NT2/D1 (cell line): Measurements from ENCODE around the gene ACOX2.

ENCODE experiments used
- DNase-seq: peaks from one replicate; pipeline ENCODE4 v3.0.0-alpha.2; 2011; ENCODE audit warnings: low read depth, low spot score
- H3K27me3 ChIP-seq: 2 replicates; pipeline ENCODE4 v1.6.0; 2011; ENCODE audit warnings: mild to moderate bottlenecking; ENCODE audit not compliant: insufficient read length, insufficient read depth
- H3K36me3 ChIP-seq: 2 replicates; pipeline ENCODE4 v1.6.1; 2011; ENCODE audit warnings: mild to moderate bottlenecking, low read length, mixed read lengths; ENCODE audit not compliant: insufficient read depth, insufficient read length
- H3K4me1 ChIP-seq: 2 replicates; pipeline ENCODE4 v1.5.1; 2011; ENCODE audit not compliant: insufficient read depth, insufficient read length
- H3K4me3 ChIP-seq: 2 replicates; pipeline ENCODE4 v1.5.1; 2011; ENCODE audit warnings: low read depth; ENCODE audit not compliant: insufficient read length
- H3K9ac ChIP-seq: 2 replicates; pipeline ENCODE4 v1.6.0; 2011; ENCODE audit warnings: low read depth; ENCODE audit not compliant: insufficient read length
- H3K9me3 ChIP-seq: 2 replicates; pipeline ENCODE4 v1.5.1; 2011; ENCODE audit warnings: mild to moderate bottlenecking, low read length; ENCODE audit not compliant: insufficient read depth
- SUZ12 ChIP-seq: IDR thresholded peaks from 2 replicates; pipeline ENCODE4 v1.6.1; 2011; ENCODE audit not compliant: insufficient read length, insufficient read depth; ENCODE audit errors: extremely low read depth
- YY1 ChIP-seq: IDR thresholded peaks from 2 replicates; pipeline ENCODE4 v1.6.1; 2011; ENCODE audit not compliant: insufficient read length, insufficient read depth
- ZNF274 ChIP-seq: IDR thresholded peaks from 2 replicates; pipeline ENCODE4 v1.6.1; 2011; ENCODE audit warnings: mild to moderate bottlenecking, low read depth, low read length

The ACOX2 gene

DNA sequence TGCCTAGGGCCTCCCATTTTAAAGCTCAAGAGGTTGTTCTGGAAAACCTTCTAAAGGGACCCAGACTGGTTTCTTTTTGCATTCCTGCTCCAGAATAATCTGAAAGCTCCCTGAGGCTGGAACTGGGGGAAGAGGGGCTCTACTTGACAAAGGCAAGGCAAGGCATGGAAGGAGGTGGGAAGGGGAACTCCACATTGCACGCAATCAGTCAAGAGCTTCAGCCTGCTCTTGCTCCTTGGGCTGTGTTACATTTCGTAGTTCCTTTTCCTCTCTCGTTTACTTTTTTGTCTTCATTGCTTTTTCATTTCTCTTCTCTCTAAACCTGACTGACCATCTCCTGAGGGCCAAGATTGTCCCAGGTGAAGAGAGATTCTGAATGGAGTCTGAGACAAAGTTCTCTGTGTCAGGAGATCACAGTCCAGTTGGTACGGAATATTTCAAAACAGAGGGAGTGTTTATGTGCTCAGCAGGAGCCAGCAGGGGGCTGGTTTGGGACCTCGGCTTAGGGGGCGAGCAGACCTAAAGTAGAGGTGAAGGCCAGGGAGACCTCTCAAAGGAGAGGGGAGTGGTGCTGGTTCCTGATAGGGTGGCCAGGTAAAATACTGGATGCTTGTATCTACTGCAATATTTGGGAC, 51.1 kb downstream of the ACOX2 start:
- DNase-seq, result no peak
- Histone ChIP-seq H3K9me3 (no peaks in the 10 kb centered on the region), H3K9ac (no peak overlapping the region), H3K27me3 (no peaks in the 10 kb centered on the region), H3K36me3 (no peaks in the 10 kb centered on the region), H3K4me3 (no peak overlapping the region), H3K4me1 (peaks cover 2% of the 10 kb centered on the region)
- TF ChIP-seq SUZ12 (no peak), ZNF274 (no peak), YY1 (no peak)

- TF ChIP-seq SUZ12 (no peak), YY1 (no peak), ZNF274 (no peak)
- Histone ChIP-seq H3K36me3 (no peaks in the 10 kb centered on the region), H3K9me3 (peaks cover 4% of the 10 kb centered on the region; the same call in 1 of the 2 replicates)
Observed at GRCh38 chr3:58484722-58485069, 52.3 kb downstream of the ACOX2 start.

GRCh38 chr3:58484045-58484721, 52.8 kb downstream of the ACOX2 start:
- no peak for TF ChIP-seq ZNF274
- DNase-seq, result no peak

More at GRCh38 chr3:58484722-58485069, 52.3 kb downstream of the ACOX2 start:
- Histone ChIP-seq H3K4me3 (no peak overlapping the region), H3K9ac (no peak overlapping the region), H3K27me3 (no peaks in the 10 kb centered on the region), H3K4me1 (peaks cover 2% of the 10 kb centered on the region)
- DNase-seq, result no peak

DNA sequence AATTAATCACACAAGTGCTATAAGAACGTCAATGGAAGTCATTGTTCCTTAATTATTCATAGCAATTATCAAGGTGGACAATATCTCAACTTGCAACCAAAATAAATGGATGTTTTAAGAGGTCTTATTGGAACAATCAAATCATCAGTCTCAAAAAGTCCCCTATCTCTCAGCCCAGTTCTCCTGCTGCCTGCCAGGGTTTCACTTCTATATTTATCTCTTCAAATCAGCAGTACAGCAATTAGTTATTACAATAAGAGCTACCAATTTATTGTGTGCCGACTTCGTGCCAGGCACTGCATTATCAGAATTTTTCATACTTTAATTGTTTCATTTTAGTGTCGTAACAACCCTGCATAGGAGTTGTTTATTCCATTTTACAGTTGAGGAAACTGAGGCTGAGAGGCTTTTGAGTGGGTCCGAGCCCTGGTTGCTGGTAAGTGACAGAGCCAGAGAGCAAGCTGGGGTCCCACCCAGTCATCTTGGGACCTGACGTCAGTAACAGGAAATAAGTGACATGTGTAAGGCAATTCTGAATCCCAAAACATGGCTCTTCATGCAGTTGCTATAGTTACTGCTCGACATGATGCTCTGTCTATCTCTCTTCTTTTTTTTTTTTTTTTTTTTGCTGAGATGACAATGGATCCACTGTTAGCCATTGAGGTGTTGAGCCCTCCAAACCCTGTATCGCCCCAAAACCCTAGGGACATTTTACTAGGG, 53.9 kb downstream of the ACOX2 start:
- no peak overlapping the region for H3K9ac ChIP-seq
- DNase-seq, result no peak
- TF ChIP-seq ZNF274, result no peak
- no peak for TF ChIP-seq SUZ12
- TF ChIP-seq YY1, result no peak
- H3K4me3 ChIP-seq, result no peak overlapping the region
- H3K9me3 ChIP-seq, result peaks cover 7% of the 10 kb centered on the region; the same call in 1 of the 2 replicates
- peaks cover 2% of the 10 kb centered on the region for H3K4me1 ChIP-seq
- no peaks in the 10 kb centered on the region for H3K27me3 ChIP-seq
- H3K36me3 ChIP-seq, result no peaks in the 10 kb centered on the region

More at GRCh38 chr3:58484045-58484721, 52.8 kb downstream of the ACOX2 start:
- H3K4me3 ChIP-seq, result no peak overlapping the region
- H3K4me1 ChIP-seq, result peaks cover 2% of the 10 kb centered on the region
- no peaks in the 10 kb centered on the region for H3K36me3 ChIP-seq
- H3K9me3 ChIP-seq, result peaks cover 4% of the 10 kb centered on the region; the same call in 1 of the 2 replicates
- no peak overlapping the region for H3K9ac ChIP-seq
- no peaks in the 10 kb centered on the region for H3K27me3 ChIP-seq

GRCh38 chr3:58480309-58480708, 56.7 kb downstream of the ACOX2 start:
- TF ChIP-seq ZNF274, result no peak
- no peak for TF ChIP-seq SUZ12
- no peak for TF ChIP-seq YY1
- Histone ChIP-seq H3K4me1 (no peaks in the 10 kb centered on the region), H3K9me3 (peaks cover 7% of the 10 kb centered on the region; the same call in 1 of the 2 replicates), H3K36me3 (no peaks in the 10 kb centered on the region), H3K4me3 (no peak overlapping the region), H3K27me3 (no peaks in the 10 kb centered on the region), H3K9ac (no peak overlapping the region)
- no peak for DNase-seq

DNA sequence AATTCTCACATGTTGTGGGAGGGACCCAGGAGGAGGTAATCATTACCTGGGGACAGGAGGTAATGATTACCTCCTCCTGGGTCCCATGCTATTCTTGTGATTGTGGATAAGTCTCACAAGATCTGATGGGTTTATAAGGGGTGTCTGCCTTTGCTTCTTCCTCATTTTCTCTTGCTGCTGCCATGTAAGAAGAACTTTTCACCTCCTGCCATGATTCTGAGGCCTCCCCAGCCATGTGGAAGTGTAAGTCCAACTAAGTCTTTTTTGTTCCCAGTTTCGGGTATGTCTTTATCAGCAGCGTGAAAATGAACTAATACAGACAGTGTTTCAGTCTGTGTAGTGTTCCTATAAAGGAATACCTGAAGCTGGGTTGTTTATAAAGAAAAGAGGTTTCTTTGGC, 58.2 kb downstream of the ACOX2 start:
- Histone ChIP-seq H3K27me3 (no peaks in the 10 kb centered on the region), H3K9ac (no peak overlapping the region), H3K36me3 (no peaks in the 10 kb centered on the region), H3K4me1 (no peaks in the 10 kb centered on the region), H3K9me3 (peaks cover 7% of the 10 kb centered on the region; the same call in 1 of the 2 replicates), H3K4me3 (no peak overlapping the region)
- TF ChIP-seq SUZ12 (no peak), ZNF274 (no peak), YY1 (no peak)
- no peak for DNase-seq

DNA sequence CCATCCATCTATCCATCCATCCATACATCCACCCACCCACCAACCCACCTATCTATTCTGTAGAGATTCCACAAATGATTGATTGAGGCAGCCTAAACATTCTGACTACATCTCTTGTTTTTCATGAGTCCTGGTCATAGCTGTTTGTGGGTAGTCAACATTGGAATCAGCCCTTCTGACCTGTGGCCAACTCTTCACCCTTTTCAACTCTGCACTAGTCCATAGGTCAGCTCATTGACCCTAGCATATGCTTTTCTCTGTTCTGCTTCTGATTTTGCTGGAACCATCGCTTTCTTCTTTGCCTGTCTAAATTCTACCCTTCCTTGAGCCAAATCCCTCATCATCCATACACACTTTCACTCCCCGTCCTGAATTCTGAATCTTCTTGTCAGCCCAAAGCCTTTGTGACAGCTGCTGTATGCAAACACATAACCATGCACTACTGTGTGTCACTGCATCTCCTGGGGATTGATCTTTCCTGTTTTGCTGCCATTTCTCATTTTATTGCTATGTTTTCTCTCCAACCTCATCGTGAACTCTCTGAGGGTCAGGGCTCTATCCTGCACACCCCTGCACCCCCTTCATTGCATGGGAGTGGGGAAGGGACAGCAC, 61.9 kb downstream of the ACOX2 start:
- H3K36me3 ChIP-seq, result no peaks in the 10 kb centered on the region
- peaks cover 16% of the 10 kb centered on the region for H3K4me1 ChIP-seq
- no peak for TF ChIP-seq YY1
- no peak for TF ChIP-seq ZNF274
- no peak for TF ChIP-seq SUZ12
- no peaks in the 10 kb centered on the region for H3K27me3 ChIP-seq
- H3K9me3 ChIP-seq, result peaks cover 3% of the 10 kb centered on the region; the same call in 1 of the 2 replicates
- no peak overlapping the region for H3K9ac ChIP-seq
- H3K4me3 ChIP-seq, result no peak overlapping the region
- DNase-seq, result no peak
